GM18907 (cell line): ENCODE results near the gene MUL1.

Experiments used
- ATAC-seq: cut with Tn5 transposase; IDR thresholded peaks from one replicate; pipeline ENCODE4 v1.9.1; 2021; ENCODE audit warnings: mild to moderate bottlenecking, moderate library complexity; ENCODE audit not compliant: unreplicated experiment

The MUL1 gene, protein sequence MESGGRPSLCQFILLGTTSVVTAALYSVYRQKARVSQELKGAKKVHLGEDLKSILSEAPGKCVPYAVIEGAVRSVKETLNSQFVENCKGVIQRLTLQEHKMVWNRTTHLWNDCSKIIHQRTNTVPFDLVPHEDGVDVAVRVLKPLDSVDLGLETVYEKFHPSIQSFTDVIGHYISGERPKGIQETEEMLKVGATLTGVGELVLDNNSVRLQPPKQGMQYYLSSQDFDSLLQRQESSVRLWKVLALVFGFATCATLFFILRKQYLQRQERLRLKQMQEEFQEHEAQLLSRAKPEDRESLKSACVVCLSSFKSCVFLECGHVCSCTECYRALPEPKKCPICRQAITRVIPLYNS

DNA sequence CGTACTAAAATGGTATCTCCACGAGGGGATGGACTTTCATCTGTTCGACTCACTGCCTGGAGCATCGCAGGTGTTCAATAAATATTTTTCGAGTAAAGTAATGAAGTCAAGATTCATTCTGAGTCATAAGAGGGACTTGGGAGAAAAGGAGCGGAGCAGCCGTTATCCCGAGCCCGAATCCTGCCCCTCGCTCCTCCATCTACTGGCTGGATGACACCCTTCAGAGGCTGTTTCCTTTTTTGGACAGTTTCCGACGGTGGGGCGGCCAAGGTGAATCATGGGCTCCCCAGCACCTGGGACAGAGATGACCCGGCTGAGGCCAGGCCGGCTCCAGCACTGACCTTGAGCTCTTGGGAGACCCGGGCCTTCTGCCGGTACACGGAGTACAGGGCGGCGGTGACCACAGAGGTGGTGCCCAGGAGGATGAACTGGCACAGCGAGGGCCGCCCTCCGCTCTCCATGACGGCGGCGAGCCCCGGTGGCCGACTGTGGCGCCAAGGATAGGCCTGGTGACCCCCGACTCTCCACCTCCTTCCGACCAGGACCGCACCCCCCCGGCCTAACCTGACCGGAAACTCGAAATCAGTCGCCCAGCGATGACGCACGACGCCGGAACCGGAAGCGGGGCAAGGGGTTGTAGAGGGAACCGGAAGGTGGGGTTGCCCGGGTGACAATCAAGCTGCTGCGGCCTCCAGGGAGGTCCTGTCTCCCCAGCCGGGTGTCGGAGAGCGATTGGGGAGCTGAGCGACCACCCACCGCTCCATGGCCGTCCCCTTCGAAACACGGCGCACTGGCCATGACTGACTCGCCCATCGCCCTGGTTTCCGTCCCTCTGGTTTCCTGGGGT, at the start of gene MUL1:
Gene MUL1, minus strand, starts transcription at position 588 of the 847 bp plus-strand sequence. Its CDS starts 127 bp downstream, at position 461.
- peak; percentile 91 for ATAC-seq

DNA sequence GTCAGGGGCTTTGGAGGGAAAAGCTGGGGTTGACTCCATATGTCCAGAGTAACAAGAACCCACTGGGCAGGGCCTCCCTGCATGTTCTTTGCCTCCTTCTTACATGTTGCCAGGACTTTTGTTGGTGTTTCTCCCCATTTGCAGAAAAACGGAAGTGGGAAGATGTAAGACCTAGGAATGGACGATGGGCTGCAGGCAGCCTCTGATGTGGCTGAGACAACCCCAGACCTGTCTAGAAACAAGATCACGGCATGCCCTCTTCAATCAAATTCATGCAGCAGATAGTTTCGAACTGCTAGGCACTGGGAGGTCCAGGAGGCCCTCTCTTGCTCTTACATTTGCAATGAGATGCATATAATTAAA, 47.8 kb upstream of the MUL1 start:
- ATAC-seq, result no peak

DNA sequence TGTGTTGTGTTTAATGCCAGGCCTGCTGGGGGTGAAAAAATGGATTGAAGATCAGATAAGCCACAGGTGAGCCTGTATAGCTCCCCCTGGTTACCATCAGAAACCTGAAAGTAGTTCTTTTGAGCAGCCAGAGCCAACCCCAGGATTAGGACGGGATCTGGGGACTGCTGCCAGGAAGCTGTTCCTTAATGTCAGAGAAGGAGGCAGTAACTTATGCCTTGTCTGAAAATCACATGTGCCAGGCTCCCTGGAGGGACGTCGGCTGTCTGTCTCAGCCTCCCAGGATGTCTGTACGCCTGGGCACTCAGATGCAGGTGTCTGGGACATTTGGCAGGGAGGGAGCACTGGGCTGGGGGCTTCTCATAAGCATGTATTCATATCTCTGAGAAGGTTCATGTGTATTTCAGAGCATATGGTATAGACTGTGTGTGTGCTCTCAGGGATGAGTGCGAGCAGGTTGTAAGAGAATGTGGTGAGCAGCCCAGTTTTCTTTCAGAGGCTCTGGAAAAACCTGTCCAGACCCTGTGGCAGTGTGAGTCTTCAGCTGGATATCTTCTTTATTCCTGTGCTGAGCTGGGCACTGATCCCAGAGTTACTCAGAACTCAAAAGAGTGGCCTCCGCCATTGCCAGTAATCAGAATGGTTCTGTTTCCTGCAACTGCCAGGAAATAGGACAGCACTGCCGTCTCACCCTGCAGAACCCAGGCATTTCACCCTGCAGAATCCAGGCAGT, 47.2 kb upstream of the MUL1 start:
- ATAC-seq, result no peak

DNA sequence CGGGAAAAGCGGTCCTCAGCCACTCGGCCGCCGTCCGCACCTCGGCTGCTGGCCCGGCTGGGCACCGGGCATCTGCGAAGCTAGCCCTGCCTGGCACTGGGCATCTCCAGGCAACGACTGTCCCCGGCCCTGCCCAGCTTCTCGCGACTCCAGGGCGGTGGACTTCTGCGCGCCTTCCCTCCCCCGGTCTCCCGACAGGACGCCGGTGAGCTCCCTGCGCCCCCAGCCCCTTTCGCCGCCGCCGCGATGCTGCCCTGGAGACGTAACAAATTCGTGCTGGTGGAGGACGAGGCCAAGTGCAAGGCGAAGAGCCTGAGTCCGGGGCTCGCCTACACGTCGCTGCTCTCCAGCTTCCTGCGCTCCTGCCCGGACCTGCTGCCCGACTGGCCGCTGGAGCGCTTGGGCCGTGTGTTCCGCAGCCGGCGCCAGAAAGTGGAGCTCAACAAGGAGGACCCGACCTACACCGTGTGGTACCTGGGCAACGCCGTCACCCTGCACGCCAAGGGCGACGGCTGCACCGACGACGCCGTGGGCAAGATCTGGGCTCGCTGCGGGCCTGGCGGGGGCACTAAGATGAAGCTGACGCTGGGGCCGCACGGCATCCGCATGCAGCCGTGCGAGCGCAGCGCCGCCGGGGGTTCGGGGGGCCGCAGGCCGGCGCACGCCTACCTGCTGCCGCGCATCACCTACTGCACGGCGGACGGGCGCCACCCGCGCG, 44.9 kb upstream of the MUL1 start:
- no peak for ATAC-seq

DNA sequence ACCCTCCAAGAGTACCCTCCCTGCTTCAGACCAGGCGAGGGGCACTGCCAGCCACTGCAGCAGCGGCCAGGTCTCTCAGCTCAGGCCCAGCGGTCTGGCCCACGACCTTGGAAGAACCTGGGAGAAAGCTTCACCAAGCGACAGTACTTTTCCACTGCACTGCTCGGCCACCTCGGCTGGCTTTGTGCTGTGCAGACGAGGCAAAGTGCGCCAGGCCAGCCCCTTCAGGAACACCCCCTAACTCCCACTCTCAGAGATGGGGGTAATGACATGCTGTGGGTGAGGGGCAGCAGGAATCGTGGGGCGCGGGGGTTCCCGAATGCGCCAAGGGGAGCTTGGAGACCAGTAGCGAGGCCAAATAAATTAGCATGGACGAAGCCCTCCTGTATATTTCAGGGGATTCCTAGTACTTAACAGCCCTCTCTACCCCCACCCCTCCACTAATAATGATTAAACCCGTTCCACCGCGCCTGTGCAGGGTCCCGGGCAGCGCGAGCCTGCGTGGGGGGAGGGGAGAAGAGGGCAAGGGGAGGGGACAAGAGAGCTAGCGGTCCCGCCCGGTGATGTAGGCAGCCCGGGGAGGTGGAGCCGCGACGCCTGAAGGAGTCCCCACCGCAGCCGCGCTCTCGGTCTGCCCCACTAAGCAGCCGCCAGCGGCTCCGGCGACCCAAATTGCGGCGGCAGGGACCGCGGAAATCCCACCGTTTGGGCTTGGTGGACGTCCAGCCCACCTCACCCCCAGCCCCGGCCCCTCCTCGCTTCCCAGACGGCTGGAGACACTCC, 44.2 kb upstream of the MUL1 start, which contains the start of gene FAM43B:
Gene FAM43B, plus strand, starts transcription at position 629 of the 783 bp plus-strand sequence. CDS start 401 bp downstream, outside the sequence.
- no peak for ATAC-seq

DNA sequence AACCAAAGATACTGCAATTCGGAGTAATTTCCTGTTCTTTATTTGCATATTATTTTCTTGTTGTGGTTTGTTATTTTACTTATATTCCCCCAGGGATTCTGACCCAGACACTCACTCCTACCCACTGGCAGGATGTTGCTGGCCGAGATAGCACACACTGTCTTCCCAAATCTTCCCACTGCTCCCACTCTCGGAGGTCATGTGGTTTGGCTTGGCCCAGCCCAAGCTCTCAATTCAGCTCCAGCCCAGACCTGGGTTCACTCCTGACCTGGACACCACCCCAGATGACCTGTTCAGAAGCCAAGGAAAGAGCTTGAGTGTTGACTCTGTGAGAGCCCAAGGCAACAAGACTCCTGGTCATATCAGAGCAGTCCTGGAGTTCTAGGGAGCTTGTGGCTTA, 43.2 kb upstream of the MUL1 start:
- no peak for ATAC-seq

DNA sequence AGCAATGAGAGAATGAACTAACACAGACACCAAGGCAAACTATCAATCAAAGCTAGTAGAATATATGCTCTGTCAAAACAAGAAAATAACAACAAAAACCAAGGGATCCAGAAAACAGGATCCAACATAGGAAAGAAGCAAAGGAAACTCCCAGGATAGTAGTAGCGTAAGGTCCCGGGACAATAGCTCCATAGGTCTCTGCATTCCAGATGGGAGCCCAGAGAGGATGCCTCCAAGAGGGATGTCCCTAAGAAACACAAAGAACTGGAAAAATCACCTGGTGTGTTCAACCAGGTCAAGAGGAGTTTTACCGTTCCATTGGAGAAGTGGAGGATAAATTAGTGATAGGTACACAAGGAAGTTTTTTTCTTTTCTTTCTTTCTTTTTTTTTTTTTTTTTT, 38.7 kb upstream of the MUL1 start:
- ATAC-seq, result no peak

DNA sequence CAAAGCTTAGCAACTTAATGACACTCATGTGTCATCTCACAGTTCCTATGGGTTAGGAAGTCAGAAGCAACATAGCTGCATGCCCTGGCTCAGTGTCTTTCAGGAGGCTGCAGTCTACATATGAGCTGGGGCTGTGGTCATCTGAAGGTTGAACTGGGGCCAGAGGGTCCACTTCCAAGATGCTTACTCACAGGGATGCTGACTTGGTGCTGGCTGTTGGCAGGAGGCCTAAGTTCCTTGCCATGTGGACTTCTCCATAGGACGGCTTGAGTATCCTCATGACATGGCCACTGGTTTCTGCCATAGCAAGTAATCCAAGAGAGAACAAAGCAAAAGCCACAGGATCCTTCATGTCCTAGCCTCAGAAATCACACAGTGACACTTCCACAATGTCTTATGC, 32.3 kb upstream of the MUL1 start:
- no peak for ATAC-seq

DNA sequence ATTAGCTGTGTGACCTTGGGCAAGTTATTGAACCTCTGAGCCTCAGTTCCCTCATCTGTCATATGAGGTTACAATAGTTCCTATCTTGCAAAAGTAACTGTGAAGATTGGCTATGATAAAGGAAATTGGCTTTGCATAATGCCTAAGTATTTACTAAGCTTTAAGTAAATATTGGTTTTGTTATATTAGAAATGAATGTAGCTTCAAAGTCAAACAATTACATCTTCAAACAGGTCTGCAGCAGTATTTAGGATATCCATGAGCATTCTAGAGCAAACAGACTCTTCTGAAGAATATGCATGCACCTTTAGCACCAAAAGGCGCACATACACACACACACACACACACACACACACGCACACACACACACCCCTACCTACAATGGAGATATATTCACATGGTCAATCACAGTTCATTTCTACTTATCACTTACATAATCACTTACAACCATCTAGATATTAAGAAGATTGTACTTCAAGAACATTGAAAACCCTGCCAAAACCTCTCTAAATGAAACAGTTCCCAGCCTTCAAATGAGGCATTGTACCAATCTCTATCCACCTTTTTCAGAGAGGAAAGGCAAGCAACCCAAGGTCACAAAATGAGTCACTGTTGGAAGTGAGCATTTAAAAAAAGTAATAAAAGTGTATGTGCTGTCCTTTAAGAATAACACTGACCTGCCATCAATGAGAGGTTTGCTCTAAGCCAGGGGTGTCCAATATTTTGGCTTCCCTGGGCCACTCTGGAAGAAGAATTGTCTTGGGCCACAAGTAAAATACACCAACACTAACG, 31.0 kb upstream of the MUL1 start:
- no peak for ATAC-seq

DNA sequence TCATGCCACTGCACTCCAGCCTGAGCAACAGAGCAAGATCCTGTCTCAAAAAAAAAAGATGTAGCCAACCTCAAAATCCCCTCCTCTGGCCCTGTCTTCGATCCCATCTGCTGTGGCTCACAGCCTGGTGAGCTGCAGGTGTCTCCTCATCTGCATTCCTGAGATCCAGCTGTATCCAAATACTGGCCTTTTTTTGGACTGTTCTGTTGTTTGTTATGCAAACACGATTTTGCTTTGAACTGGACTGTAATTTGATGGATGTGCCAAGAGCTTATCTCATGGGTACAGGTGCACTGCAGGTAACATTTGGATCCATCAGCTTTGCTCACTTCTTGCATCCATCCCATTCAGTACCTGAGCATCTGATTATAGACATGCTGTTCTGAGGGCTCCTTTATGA, 30.3 kb upstream of the MUL1 start:
- no peak for ATAC-seq

DNA sequence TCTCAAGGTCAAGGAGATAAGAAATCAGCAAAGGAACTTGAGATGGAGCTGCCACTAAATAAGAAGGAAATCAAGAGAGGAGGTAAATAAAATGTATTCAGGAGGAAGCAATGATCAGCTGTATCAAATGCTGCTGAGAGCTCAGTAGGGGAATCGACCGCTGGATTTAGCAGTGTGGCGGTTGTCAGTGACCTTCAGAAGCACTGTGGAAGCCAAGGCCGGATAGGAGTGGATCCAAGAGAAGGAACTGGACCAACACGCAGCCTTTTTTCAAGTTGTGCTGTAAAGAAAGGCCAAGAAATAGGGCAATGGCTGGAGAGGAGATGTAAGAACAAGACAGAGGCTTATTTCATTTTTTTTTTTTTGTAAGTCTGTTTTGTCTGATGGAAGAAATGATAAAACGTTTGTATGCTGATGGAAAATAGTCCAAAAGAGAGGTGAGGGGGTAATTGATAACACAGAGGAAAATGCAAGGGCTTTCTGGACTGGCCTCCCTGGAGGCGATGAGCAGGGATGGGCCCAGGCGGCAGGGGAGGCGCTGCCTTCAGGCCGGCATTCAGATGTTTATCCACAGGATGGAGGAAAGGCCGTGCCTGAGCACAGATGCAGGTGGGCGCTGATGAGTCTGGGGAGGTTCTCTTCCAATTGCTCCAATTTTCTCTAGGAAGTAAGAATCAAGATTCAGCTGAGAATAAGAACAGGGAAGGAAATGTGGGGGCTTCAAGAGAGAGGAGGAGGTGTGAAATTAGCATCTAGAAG, 26.9 kb upstream of the MUL1 start:
- ATAC-seq, result no peak

DNA sequence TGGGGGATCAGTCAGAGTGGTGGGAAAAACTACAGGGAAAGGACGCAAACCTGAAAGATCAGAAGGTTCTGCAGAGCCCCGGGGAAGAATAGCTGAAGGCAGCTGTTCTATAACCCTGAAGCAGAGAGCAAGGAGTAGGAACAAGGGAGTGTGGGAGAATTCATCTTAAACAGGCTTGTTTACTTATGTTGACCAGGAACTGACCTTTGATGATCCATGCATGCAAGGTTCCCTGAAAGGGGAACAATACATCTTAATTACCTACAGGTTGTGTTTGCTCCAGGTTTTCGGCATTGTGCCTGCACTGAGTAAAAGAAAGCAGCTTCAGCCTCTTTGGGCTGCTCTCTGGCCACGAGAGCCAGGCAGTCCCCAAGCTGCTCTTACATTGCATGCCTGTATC, 25.7 kb upstream of the MUL1 start:
- ATAC-seq, result no peak

DNA sequence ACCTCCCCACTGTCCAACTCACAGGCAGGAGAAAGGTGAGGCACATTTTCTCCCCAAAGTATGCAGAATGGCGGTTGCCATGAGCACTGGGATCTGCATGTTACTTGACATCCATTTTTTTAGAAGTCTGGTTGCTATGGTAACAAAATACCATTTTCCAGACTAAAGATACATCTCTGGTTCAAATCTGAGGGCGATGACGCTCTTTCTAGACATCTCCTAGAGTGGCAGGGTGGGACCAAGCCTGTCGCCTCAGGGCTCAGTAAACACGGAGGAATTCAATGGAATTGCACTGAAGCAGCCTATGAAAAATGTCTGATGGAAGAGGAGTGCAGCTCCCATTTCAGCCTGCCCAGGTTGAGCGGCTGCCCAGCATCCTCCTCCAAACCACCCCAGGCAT, 22.9 kb upstream of the MUL1 start:
- no peak for ATAC-seq

DNA sequence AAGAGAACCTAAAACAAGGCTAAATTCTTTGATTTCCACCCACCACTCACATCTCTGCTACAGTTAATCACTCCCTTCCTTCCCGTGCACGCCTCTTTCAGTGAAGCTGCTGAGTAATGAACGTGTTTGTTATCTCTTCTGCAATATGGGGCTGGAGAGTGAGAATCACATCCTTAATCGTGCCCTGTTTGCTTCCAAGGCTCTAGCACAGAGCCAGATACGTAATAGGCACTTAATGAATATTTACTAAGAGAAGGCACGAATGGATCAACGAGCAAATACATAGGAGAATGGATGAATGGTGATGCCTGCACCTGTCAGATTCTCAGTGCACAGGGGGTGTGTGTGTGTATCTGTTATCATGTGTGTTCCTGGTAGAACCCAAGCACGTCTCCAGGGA, 22.4 kb upstream of the MUL1 start:
- no peak for ATAC-seq

DNA sequence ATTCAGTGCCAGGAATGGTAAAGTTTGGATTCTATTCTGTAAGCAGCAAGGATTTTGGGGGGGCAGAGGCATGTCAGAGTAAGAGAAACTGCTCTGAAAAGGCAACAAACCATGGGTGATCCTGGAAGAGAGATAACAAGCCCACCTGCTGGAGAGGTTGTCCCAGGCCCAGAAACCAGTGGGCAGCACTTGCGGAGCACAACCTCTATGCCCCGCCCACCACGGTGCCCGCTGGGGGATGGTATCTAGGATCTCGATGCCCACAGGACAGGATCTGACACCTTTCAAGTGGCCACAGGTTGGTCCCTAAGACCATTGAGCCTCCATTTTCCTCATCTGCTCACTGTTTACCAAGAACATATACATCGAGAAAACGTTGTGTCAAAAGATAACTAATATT, 20.3 kb upstream of the MUL1 start:
- ATAC-seq, result no peak

DNA sequence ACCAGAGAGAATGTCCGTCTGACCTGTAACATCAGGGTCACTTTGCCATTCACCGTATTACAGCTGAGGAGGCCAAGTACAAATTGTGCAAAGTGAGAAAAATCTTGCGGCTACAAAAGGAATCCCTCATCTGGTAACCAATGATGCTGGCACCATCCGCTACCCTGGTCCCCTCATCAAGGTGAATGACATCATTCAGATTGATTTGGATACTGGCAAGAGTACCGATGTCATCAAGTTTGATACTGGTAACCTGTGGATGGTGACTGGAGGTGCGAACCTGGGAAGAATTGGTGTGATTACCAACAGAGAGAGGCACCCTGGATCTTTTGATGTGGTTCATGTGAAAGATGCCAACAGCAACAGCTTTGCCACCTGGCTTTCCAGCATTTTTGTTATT, 18.3 kb upstream of the MUL1 start:
- ATAC-seq, result no peak

DNA sequence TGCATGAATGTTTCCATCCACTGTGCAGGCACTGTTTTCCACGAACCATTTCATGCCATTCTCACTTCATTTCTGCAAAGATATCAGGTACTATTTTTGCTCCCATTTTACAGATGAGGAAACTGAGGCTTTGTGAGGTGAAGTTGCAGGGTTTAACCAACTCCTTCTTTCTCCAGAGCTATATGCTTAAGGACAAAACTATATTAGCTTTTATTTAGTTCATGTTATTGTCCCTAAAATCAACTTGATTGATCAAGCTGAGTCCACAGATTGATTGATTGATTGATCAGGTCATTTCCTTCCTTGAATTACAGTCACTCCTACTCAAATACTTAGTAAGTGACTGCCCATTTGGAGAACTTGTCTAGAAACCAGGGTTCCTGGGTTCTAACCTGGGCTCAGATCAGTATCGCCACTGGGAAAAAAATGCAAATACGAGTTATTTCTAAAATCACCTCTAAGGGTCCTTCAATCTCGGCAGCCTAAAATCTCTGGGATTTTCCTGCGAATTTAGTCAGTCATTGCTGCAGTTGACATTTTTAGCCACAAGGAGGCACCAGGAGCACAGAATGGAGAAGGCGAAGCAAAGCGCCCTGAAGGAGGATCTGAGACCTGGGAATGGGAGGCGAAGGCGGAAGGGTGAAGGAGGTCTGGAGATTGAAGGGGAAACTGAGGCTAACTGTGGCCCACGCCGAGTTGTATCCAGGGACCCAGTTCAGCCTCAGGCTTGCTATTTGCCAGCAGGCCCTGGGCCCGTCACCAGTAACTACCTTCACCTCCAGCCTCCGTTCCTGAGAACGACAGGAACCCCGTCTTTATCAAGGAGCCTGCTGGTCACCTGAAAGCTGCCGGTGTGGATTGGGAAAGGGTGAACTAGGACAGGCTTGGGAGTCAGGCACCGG, 14.3 kb upstream of the MUL1 start:
- no peak for ATAC-seq
